ENCODE results near the gene NOMO2.
"Not testable (repeated sequence)": the region's sequence is repeated elsewhere in the genome, so short reads cannot be mapped to it uniquely, and the experiment has no call there.

Gene NOMO2

DNA sequence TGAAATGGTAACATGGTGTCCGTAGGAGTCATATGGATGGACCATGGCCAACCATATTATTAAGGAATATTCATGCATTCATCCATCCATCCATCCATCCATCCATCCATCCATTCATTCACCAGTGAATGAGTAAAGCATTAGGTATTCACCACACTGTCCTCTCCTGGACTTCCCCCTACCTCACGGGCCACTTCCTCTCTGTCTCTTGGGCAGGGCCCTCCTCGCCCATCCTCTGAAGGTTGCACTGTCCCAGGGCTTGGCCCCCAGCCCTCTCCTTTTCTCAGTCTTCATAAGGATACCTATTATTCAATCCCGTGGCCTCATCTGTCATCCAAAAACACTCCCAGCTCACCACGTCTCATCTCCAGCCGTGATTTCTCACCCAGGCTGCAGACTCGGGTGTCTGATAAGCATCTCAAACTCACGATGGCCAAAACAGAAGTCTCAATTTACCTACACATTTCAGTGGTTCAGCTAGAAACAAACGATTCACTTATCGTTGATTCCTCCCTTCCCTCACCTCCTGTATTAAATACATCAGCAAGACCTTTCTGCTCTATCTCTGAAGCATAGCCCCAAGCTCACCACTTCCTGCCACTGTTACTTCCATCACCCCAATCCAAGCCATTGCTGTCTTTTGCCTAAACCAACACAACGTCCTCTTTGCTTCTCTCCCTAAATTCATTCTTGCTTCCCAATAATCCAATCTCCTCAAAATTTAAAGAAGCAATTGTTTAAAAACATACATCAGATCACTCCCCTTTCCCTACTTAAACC, 69.6 kb downstream of the NOMO2 start:
- H3K4me2 ChIP-seq (ENCODE audit: low read length); H3K9ac ChIP-seq (ENCODE audit: low read depth, low read length); H3K36me3 ChIP-seq (ENCODE audit: insufficient read depth, low read length); H3K9me3 ChIP-seq (replicated peaks; ENCODE audit: low read length); H3K4me3 ChIP-seq (ENCODE audit: low read length); H3K27me3 ChIP-seq (ENCODE audit: control insufficient read depth, insufficient read depth, low read length); H3K4me1 ChIP-seq (ENCODE audit: control insufficient read depth, insufficient read depth, low read length): not testable (repeated sequence)

DNA sequence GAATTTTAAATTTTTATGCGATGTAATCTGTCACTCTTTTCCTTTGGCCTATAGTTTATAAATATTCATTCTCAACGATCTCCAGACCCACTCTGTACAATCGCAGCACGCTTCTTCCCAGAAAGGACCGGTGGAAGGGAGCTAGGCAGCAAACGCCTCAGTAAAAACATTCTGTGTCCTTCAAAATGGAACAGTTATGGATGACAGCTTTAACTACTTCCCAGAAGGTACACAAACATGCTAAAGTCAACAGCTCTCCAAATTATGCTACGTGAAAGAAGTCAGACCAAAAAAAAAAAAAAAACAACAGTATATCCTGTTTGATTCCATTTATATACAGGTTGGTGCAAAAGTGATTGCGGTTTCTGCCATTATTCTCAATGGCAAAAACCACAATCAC, 125.9 kb downstream of the NOMO2 start:
- H3K9ac ChIP-seq (ENCODE audit: low read depth, low read length); H3K36me3 ChIP-seq (ENCODE audit: insufficient read depth, low read length); H3K4me2 ChIP-seq (ENCODE audit: low read length); H3K4me1 ChIP-seq (ENCODE audit: control insufficient read depth, insufficient read depth, low read length); H3K27me3 ChIP-seq (ENCODE audit: control insufficient read depth, insufficient read depth, low read length); H3K4me3 ChIP-seq (ENCODE audit: low read length); H3K9me3 ChIP-seq (replicated peaks; ENCODE audit: low read length): not testable (repeated sequence)

DNA sequence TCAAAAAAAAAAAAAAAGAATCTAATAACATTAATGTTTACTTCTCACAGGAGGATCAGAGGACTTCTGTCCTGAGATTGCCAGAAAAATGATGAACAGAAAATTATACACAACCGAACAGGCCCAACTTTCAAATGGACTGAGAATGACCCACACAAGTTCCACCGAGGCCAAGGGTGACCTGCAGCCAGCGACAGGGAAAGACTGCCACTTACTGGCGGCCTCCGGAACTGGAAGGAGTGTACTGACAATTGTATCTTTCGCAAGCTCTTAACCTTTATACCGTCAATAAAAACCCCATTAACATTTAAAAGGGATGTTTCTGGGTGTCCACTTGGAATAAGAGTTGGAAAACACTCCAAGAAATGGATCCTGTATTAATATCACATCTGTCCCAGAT, 146.1 kb downstream of the NOMO2 start:
- not testable (repeated sequence) for H3K4me1 ChIP-seq (ENCODE audit: control insufficient read depth, insufficient read depth, low read length); H3K36me3 ChIP-seq (ENCODE audit: insufficient read depth, low read length); H3K4me3 ChIP-seq (ENCODE audit: low read length); H3K9ac ChIP-seq (ENCODE audit: low read depth, low read length); H3K27me3 ChIP-seq (ENCODE audit: control insufficient read depth, insufficient read depth, low read length); H3K4me2 ChIP-seq (ENCODE audit: low read length); H3K9me3 ChIP-seq (replicated peaks; ENCODE audit: low read length)

DNA sequence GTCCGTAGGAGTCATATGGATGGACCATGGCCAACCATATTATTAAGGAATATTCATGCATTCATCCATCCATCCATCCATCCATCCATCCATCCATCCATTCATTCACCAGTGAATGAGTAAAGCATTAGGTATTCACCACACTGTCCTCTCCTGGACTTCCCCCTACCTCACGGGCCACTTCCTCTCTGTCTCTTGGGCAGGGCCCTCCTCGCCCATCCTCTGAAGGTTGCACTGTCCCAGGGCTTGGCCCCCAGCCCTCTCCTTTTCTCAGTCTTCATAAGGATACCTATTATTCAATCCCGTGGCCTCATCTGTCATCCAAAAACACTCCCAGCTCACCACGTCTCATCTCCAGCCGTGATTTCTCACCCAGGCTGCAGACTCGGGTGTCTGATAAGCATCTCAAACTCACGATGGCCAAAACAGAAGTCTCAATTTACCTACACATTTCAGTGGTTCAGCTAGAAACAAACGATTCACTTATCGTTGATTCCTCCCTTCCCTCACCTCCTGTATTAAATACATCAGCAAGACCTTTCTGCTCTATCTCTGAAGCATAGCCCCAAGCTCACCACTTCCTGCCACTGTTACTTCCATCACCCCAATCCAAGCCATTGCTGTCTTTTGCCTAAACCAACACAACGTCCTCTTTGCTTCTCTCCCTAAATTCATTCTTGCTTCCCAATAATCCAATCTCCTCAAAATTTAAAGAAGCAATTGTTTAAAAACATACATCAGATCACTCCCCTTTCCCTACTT, 152.2 kb downstream of the NOMO2 start:
- H3K9me3 ChIP-seq (replicated peaks; ENCODE audit: low read length); H3K36me3 ChIP-seq (ENCODE audit: insufficient read depth, low read length); H3K4me3 ChIP-seq (ENCODE audit: low read length); H3K4me1 ChIP-seq (ENCODE audit: control insufficient read depth, insufficient read depth, low read length); H3K9ac ChIP-seq (ENCODE audit: low read depth, low read length); H3K4me2 ChIP-seq (ENCODE audit: low read length); H3K27me3 ChIP-seq (ENCODE audit: control insufficient read depth, insufficient read depth, low read length): not testable (repeated sequence)

DNA sequence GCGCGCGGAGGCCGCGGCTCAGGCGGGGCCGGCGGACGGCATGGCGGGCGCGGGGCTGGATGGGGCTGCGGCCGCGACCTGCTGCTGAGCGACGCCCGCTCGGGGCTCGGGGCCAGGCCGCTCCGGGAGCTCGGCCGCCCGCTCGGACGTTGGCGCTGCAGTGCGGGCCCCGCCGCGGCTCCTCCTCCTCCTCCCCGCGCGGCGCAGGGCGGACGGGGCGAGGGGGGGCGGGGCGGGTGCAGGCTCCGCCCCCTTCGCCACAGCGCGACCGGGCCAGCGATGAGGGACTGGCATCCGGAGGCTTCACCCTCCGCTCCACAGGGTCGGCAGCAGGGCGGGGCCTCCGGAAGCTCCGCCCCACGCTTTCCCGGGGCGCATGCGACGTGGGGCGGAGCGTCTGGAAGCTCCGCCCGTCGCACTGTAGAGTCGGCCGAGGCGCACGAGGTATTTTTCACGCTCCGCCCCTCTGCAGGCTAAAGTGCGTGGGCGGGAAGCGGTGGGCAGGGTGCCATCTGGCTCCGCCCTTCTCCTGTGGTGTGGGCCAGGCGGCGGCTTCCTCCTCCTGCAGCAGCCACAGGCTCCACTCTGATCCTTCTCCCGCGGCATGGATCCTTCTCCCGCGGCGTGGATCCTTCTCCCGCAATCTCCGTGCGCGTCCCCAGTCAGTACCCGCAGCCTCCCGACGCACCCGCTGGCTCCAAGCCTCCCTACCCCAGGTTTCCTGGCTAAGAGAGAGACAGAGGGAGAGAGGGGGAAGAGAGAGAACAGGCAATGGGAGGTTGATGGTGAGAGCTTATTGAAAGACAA, 159.8 kb downstream of the NOMO2 start:
- not testable (repeated sequence) for H3K36me3 ChIP-seq (ENCODE audit: insufficient read depth, low read length); H3K27me3 ChIP-seq (ENCODE audit: control insufficient read depth, insufficient read depth, low read length); H3K9me3 ChIP-seq (replicated peaks; ENCODE audit: low read length); H3K4me1 ChIP-seq (ENCODE audit: control insufficient read depth, insufficient read depth, low read length); H3K4me3 ChIP-seq (ENCODE audit: low read length); H3K9ac ChIP-seq (ENCODE audit: low read depth, low read length); H3K4me2 ChIP-seq (ENCODE audit: low read length)

DNA sequence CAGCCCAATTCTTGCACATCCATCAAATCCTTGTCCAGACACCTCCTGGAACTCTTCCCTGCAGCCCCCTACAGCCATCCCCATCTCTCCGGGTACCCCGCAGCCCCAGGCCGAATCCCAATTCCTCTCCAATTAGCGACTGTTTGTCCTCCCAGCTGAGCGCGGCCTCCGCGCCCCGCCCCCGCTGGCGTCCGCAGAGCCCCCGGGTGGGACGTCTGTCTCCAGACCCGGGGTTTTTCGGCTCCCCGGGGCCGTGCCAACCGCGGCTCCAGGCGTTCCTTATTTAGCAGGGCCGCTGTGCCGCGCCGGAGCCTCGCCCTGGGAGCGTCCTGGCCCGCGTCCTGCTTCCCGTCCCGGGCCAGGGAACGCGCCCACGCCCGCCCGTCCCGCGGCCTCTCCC, 160.7 kb downstream of the NOMO2 start:
- H3K4me2 ChIP-seq (ENCODE audit: low read length); H3K27me3 ChIP-seq (ENCODE audit: control insufficient read depth, insufficient read depth, low read length); H3K9me3 ChIP-seq (replicated peaks; ENCODE audit: low read length); H3K36me3 ChIP-seq (ENCODE audit: insufficient read depth, low read length); H3K4me1 ChIP-seq (ENCODE audit: control insufficient read depth, insufficient read depth, low read length): not testable (repeated sequence)
- Histone ChIP-seq H3K9ac (ENCODE audit: low read depth, low read length) (peak overlapping the region; percentile 45), H3K4me3 (ENCODE audit: low read length) (peak overlapping the region; percentile 59)

DNA sequence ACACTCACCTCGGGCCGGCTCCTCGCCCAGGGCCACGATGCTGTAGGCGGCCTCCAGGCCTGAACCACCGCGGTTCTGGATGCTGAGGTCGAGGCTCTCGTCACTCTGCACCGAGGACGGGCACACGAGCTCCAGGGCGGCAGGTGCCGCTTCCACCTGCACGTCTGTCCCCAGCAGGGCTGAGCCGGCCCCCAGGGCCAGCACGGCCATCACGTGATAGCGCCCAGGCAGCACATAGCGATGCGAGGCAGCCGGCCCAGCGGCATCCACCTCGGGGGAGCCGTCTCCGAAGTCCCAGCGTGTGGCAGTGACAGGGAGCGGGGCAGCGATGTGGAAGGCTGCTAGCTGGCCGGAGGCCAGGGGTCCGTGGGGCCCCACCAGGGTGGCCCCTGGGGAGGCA, 167.5 kb downstream of the NOMO2 start:
- not testable (repeated sequence) for H3K36me3 ChIP-seq (ENCODE audit: insufficient read depth, low read length); H3K9me3 ChIP-seq (replicated peaks; ENCODE audit: low read length); H3K4me1 ChIP-seq (ENCODE audit: control insufficient read depth, insufficient read depth, low read length); H3K4me2 ChIP-seq (ENCODE audit: low read length); H3K9ac ChIP-seq (ENCODE audit: low read depth, low read length); H3K27me3 ChIP-seq (ENCODE audit: control insufficient read depth, insufficient read depth, low read length); H3K4me3 ChIP-seq (ENCODE audit: low read length)

DNA sequence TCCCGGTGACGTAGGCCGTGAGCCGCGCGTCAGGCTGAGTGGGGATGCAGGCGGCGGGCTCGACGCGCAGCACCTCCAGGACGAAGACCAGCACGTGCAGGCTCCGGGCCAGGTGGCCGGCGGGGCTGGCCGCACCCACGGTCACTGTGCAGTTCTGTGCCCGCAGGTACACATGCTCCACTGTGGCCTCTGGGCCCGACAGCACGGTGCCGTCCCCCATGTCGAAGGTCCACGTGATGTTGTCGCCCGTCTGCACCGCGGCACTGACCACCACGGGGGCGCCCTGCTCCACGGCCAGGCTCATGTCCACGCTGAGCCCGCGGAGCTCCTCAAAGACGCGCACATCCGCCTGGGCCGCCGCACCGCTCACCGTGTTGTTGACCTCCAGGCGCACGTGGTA, 174.1 kb downstream of the NOMO2 start:
- not testable (repeated sequence) for H3K9me3 ChIP-seq (replicated peaks; ENCODE audit: low read length); H3K36me3 ChIP-seq (ENCODE audit: insufficient read depth, low read length); H3K4me2 ChIP-seq (ENCODE audit: low read length); H3K27me3 ChIP-seq (ENCODE audit: control insufficient read depth, insufficient read depth, low read length); H3K4me1 ChIP-seq (ENCODE audit: control insufficient read depth, insufficient read depth, low read length); H3K4me3 ChIP-seq (ENCODE audit: low read length); H3K9ac ChIP-seq (ENCODE audit: low read depth, low read length)

DNA sequence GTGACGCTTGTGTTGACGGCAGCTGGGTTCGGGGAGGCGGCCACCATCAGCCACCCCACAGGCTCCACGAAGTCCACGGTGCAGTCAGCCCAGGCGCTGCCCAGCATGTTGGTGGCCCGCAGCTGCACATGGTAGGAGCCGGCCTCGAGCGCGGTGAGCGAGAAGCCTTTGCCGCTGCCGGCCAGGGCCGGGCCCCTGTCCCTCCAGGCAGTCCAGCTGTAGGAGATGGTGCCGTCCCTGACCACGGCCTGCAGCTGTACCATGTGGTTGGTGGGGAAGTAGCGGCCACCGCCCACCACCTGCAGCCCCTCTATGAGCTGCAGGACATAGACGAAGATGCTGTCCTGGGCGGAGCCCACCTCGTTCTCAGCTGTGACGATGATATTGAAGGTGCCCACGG, 175.4 kb downstream of the NOMO2 start:
- not testable (repeated sequence) for H3K27me3 ChIP-seq (ENCODE audit: control insufficient read depth, insufficient read depth, low read length); H3K36me3 ChIP-seq (ENCODE audit: insufficient read depth, low read length); H3K4me1 ChIP-seq (ENCODE audit: control insufficient read depth, insufficient read depth, low read length); H3K4me2 ChIP-seq (ENCODE audit: low read length); H3K9ac ChIP-seq (ENCODE audit: low read depth, low read length); H3K9me3 ChIP-seq (replicated peaks; ENCODE audit: low read length); H3K4me3 ChIP-seq (ENCODE audit: low read length)

DNA sequence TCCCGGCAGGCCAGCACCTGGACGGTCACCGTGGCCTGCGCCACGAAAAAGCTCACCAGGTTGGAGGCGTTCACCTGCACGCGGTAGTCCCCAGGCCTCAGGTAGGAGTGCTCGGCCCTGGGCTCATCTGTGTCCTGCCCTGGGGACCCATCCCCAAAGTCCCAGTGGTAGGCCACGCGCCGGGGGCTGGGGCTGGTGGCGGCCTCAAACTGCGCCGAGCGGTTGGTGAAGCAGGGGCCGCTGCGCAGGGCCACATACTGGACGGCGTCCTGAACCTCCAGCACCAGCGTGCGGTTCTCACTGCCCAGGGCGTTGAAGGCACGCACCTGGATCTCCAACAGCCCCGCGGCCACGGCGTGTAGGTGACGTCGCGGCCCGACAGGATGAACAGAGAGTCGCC, 176.6 kb downstream of the NOMO2 start:
- H3K36me3 ChIP-seq (ENCODE audit: insufficient read depth, low read length); H3K4me2 ChIP-seq (ENCODE audit: low read length); H3K4me1 ChIP-seq (ENCODE audit: control insufficient read depth, insufficient read depth, low read length); H3K9me3 ChIP-seq (replicated peaks; ENCODE audit: low read length); H3K9ac ChIP-seq (ENCODE audit: low read depth, low read length); H3K27me3 ChIP-seq (ENCODE audit: control insufficient read depth, insufficient read depth, low read length); H3K4me3 ChIP-seq (ENCODE audit: low read length): not testable (repeated sequence)

DNA sequence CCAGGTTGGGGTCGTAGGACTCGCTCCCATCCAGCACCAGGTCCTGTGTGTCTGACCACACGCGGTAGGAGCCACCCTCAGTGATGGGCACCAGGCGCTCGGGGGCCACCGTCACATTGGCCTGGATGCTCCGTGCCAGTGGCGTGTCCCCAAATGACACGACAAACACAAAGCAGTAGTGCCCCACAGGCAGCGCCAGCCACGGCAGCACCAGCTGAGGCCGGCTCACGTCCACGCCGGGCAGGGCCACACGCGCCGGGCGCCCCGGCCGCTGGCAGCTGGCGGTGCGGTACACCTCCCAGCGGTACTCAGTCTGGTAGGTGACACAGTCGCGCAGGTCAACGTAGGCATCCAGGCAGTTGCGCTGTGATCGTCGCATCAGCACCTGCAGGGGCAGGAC, 177.0 kb downstream of the NOMO2 start:
- H3K36me3 ChIP-seq (ENCODE audit: insufficient read depth, low read length); H3K4me1 ChIP-seq (ENCODE audit: control insufficient read depth, insufficient read depth, low read length); H3K9ac ChIP-seq (ENCODE audit: low read depth, low read length); H3K27me3 ChIP-seq (ENCODE audit: control insufficient read depth, insufficient read depth, low read length); H3K9me3 ChIP-seq (replicated peaks; ENCODE audit: low read length); H3K4me2 ChIP-seq (ENCODE audit: low read length); H3K4me3 ChIP-seq (ENCODE audit: low read length): not testable (repeated sequence)
